ENCODE results near the gene HS6ST3. TPM values are rescaled to one million over a fixed set of nuclear protein-coding genes. Genes with fewer than 3 reads are reported as not detected.

The HS6ST3 gene
- total RNA-seq, 1 donor from 2014 or later: 1.3 TPM

DNA sequence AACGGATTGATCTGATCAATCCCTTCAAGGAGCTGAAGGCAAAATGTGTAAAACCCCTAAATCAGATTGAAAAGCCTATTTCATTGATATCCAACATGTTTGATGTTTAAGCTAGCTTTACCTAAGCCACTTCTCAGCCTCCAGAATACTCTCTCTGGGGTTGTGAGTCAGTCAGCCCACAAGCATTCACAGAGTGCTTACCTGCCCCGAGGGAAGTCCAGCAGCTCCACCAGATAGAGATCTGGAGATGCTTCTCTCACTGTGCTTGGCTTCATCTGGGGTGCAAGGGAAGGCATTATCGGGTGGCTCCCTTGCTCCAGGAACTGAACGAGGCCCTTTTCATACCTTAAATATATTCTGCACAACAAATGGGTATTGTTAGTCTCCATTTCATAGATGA is 744.7 kb downstream of the HS6ST3 start:
- no peak overlapping the region for H3K27ac Mint-ChIP-seq (ENCODE audit: unreplicated experiment)
- H3K27me3 Mint-ChIP-seq (ENCODE audit: unreplicated experiment): no peaks in the 10 kb centered on the region
- H3K4me1 Mint-ChIP-seq (ENCODE audit: low read depth, unreplicated experiment): no peaks in the 10 kb centered on the region
- H3K36me3 Mint-ChIP-seq (ENCODE audit: unreplicated experiment): no peaks in the 10 kb centered on the region
- no peaks in the 10 kb centered on the region for H3K9me3 Mint-ChIP-seq (ENCODE audit: unreplicated experiment)
- no peak for DNase-seq
- TF ChIP-seq, protein P1, sequence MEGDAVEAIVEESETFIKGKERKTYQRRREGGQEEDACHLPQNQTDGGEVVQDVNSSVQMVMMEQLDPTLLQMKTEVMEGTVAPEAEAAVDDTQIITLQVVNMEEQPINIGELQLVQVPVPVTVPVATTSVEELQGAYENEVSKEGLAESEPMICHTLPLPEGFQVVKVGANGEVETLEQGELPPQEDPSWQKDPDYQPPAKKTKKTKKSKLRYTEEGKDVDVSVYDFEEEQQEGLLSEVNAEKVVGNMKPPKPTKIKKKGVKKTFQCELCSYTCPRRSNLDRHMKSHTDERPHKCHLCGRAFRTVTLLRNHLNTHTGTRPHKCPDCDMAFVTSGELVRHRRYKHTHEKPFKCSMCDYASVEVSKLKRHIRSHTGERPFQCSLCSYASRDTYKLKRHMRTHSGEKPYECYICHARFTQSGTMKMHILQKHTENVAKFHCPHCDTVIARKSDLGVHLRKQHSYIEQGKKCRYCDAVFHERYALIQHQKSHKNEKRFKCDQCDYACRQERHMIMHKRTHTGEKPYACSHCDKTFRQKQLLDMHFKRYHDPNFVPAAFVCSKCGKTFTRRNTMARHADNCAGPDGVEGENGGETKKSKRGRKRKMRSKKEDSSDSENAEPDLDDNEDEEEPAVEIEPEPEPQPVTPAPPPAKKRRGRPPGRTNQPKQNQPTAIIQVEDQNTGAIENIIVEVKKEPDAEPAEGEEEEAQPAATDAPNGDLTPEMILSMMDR (IDR thresholded peaks at IDR 0.05; ENCODE audit: partially characterized antibody, unreplicated experiment): no peak
- no peak overlapping the region for H3K4me3 Mint-ChIP-seq (ENCODE audit: unreplicated experiment)

DNA sequence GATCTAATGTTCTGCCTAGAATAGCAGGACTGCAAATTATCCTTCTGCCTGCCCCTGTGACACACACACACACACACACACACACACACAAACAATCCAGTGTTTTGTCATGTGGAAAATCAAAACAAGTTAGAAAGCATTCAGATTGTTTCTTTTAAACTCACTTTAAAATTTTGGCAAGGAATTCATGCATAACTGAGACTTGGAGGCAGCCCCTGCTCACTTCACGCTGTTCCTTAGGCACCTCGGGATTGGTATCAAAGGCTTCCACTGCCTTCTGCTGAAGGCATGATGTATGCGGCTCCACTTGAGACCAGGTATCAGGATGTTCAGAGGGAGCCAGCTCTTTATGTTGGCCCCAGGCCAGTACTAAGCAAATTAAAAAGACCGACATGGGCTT is 745.6 kb downstream of the HS6ST3 start:
- no peak overlapping the region for H3K27ac Mint-ChIP-seq (ENCODE audit: unreplicated experiment)
- no peaks in the 10 kb centered on the region for H3K9me3 Mint-ChIP-seq (ENCODE audit: unreplicated experiment)
- no peak overlapping the region for H3K4me3 Mint-ChIP-seq (ENCODE audit: unreplicated experiment)
- H3K27me3 Mint-ChIP-seq (ENCODE audit: unreplicated experiment): no peaks in the 10 kb centered on the region
- TF ChIP-seq, protein P1 (IDR thresholded peaks at IDR 0.05; ENCODE audit: partially characterized antibody, unreplicated experiment): no peak
- H3K36me3 Mint-ChIP-seq (ENCODE audit: unreplicated experiment): no peaks in the 10 kb centered on the region
- no peak for DNase-seq
- H3K4me1 Mint-ChIP-seq (ENCODE audit: low read depth, unreplicated experiment): no peaks in the 10 kb centered on the region

DNA sequence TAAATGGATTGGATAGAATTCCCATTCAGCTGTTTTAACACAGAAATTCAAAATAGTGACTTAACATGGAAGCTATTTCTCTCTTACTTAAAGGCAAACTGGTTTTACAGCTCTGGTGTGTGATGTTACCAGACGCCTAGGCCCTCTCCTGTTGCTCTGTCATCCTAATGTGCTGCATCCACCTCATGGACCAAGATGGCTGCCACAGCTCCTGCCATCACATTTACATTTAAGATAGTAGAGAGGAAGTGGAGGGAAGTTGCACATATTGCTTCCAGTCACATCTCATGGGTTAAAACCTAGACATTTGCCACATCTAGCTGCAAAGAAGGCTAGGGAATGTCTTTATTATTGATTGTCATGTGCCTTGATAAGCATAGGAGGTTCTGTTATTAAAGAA is 746.8 kb downstream of the HS6ST3 start:
- TF ChIP-seq, protein P1 (IDR thresholded peaks at IDR 0.05; ENCODE audit: partially characterized antibody, unreplicated experiment): no peak
- Mint-ChIP-seq H3K4me1 (ENCODE audit: low read depth, unreplicated experiment) (no peaks in the 10 kb centered on the region), H3K4me3 (ENCODE audit: unreplicated experiment) (no peak overlapping the region), H3K27me3 (ENCODE audit: unreplicated experiment) (no peaks in the 10 kb centered on the region), H3K36me3 (ENCODE audit: unreplicated experiment) (no peaks in the 10 kb centered on the region), H3K27ac (ENCODE audit: unreplicated experiment) (no peak overlapping the region), H3K9me3 (ENCODE audit: unreplicated experiment) (no peaks in the 10 kb centered on the region)
- no peak for DNase-seq

DNA sequence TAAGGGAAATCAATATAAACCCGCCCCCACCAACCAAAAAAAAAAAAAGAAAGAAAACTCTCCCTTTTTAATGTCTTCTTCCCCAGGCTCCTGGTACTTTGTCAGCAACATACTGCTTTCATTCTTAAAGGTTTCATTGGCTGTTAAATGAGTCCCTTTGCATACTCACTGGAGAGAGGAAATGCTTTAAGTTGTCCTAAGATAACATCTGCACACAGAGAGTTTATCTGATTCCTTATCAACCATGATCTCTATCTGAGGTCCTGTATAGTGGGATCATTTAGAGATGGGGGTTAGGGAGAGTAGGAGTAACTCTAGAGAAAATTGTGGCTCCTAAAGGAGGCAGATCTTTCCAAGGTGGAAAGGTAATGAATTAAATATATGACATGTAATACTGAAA is 747.9 kb downstream of the HS6ST3 start:
- no peak for DNase-seq
- H3K9me3 Mint-ChIP-seq (ENCODE audit: unreplicated experiment): no peaks in the 10 kb centered on the region
- H3K27me3 Mint-ChIP-seq (ENCODE audit: unreplicated experiment): no peaks in the 10 kb centered on the region
- no peak overlapping the region for H3K27ac Mint-ChIP-seq (ENCODE audit: unreplicated experiment)
- no peaks in the 10 kb centered on the region for H3K4me1 Mint-ChIP-seq (ENCODE audit: low read depth, unreplicated experiment)
- H3K4me3 Mint-ChIP-seq (ENCODE audit: unreplicated experiment): no peak overlapping the region
- TF ChIP-seq, protein P1 (IDR thresholded peaks at IDR 0.05; ENCODE audit: partially characterized antibody, unreplicated experiment): no peak
- H3K36me3 Mint-ChIP-seq (ENCODE audit: unreplicated experiment): no peaks in the 10 kb centered on the region

DNA sequence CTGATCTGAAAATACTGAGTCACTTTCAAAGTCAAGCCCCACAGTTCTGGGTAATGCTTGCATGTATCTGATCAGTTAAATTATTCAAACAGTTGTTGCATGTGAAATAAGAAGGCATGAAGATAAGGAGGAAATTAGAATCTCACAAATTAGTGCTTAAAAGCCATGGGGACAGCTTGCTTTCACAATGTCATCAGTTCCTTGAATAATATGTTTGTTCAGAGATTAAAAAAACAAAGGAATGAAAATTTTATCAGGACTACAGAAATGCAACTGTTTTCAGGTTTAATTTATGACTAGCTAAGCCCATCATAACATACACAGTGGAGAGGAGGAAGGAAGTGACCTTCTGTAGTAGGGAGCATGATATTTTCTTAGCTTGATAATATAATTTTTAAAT is 754.3 kb downstream of the HS6ST3 start:
- no peak overlapping the region for H3K4me3 Mint-ChIP-seq (ENCODE audit: unreplicated experiment)
- TF ChIP-seq, protein P1 (IDR thresholded peaks at IDR 0.05; ENCODE audit: partially characterized antibody, unreplicated experiment): no peak
- no peaks in the 10 kb centered on the region for H3K27me3 Mint-ChIP-seq (ENCODE audit: unreplicated experiment)
- H3K36me3 Mint-ChIP-seq (ENCODE audit: unreplicated experiment): no peaks in the 10 kb centered on the region
- no peak overlapping the region for H3K27ac Mint-ChIP-seq (ENCODE audit: unreplicated experiment)
- no peak for DNase-seq
- H3K9me3 Mint-ChIP-seq (ENCODE audit: unreplicated experiment): no peaks in the 10 kb centered on the region
- H3K4me1 Mint-ChIP-seq (ENCODE audit: low read depth, unreplicated experiment): no peaks in the 10 kb centered on the region
